Measurements from ENCODE around the gene SECISBP2L.

The SECISBP2L gene

DNA sequence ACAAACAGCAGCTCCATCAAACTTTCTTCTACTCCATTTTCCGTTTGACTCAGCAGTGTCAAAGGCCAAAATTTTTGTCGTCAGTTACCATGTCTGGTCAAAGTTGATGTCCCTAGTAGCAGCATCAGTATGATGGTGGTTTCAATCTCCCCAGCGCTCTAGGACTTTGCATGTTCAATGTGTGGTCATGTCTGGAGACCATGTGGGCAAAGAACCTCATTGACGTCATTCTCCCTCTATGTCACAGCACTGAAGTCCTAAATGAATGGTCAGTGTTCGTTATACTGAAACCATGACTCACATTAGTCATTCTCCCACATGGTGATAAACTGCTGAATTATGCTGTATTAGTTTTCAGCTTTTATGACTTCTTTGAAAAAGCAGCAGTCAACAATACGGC is 105.7 kb downstream of the SECISBP2L start:
- Histone ChIP-seq H3K4me2 (ENCODE audit: low read depth, low read length) (no peak overlapping the region), H3K79me2 (ENCODE audit: low read length) (no peaks in the 10 kb centered on the region), H3K4me1 (ENCODE audit: low read length) (no peaks in the 10 kb centered on the region), H3K4me3 (ENCODE audit: low read length) (no peak overlapping the region), H4K20me1 (ENCODE audit: insufficient read depth, low read length) (no peaks in the 10 kb centered on the region), H3K27me3 (replicated peaks; ENCODE audit: insufficient read depth, low read length) (no peaks in the 10 kb centered on the region), H3K36me3 (replicated peaks; ENCODE audit: insufficient read depth, low read length) (no peaks in the 10 kb centered on the region), H3K9ac (ENCODE audit: low read length) (no peak overlapping the region), H3K27ac (ENCODE audit: low read length) (no peak overlapping the region), H3F3A (ENCODE audit: insufficient read depth, low read length) (no peaks in the 10 kb centered on the region), H2AFZ (ENCODE audit: low read length) (no peak overlapping the region), H3K9me3 (replicated peaks; ENCODE audit: insufficient read depth, low read length) (no peaks in the 10 kb centered on the region), H3K9me2 (replicated peaks; ENCODE audit: insufficient read depth, low read length) (no peaks in the 10 kb centered on the region)
- DNase-seq: no peak
- TF ChIP-seq EZH2 (optimal IDR thresholded peaks at IDR 0.05; ENCODE audit: low read depth, low read length) (no peak), EZH2phosphoT487 (IDR thresholded peaks at IDR 0.05; ENCODE audit: low read length) (no peak)
- TF ChIP-seq, protein P1, sequence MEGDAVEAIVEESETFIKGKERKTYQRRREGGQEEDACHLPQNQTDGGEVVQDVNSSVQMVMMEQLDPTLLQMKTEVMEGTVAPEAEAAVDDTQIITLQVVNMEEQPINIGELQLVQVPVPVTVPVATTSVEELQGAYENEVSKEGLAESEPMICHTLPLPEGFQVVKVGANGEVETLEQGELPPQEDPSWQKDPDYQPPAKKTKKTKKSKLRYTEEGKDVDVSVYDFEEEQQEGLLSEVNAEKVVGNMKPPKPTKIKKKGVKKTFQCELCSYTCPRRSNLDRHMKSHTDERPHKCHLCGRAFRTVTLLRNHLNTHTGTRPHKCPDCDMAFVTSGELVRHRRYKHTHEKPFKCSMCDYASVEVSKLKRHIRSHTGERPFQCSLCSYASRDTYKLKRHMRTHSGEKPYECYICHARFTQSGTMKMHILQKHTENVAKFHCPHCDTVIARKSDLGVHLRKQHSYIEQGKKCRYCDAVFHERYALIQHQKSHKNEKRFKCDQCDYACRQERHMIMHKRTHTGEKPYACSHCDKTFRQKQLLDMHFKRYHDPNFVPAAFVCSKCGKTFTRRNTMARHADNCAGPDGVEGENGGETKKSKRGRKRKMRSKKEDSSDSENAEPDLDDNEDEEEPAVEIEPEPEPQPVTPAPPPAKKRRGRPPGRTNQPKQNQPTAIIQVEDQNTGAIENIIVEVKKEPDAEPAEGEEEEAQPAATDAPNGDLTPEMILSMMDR (IDR thresholded peaks at IDR 0.05; ENCODE audit: low read length): no peak

DNA sequence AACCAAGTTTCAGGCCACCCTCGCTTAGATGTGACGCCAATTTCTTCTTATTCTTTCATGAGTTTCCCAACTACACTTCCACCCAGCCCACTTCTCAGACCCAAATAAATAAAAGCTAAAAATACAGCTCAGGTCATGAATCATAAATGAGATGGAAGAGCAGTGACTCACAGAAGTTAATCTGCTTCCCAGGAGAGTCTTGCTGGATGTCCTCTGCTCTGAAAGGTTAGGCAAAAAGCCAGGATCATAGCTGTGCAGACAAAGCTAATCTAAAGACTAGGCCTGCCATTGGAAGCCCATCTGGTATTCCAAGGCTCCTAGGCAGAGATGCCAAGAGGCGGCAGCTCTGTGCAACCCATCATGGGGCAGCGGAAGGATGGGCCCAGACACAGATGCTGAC is 106.6 kb downstream of the SECISBP2L start:
- Histone ChIP-seq H3K9ac (ENCODE audit: low read length) (no peak overlapping the region), H4K20me1 (ENCODE audit: insufficient read depth, low read length) (no peaks in the 10 kb centered on the region), H3K36me3 (replicated peaks; ENCODE audit: insufficient read depth, low read length) (no peaks in the 10 kb centered on the region), H3K9me3 (replicated peaks; ENCODE audit: insufficient read depth, low read length) (no peaks in the 10 kb centered on the region), H3K27ac (ENCODE audit: low read length) (no peak overlapping the region), H2AFZ (ENCODE audit: low read length) (no peak overlapping the region), H3F3A (ENCODE audit: insufficient read depth, low read length) (no peaks in the 10 kb centered on the region), H3K4me1 (ENCODE audit: low read length) (no peaks in the 10 kb centered on the region), H3K9me2 (replicated peaks; ENCODE audit: insufficient read depth, low read length) (no peaks in the 10 kb centered on the region), H3K4me2 (ENCODE audit: low read depth, low read length) (no peak overlapping the region), H3K27me3 (replicated peaks; ENCODE audit: insufficient read depth, low read length) (no peaks in the 10 kb centered on the region), H3K4me3 (ENCODE audit: low read length) (no peak overlapping the region), H3K79me2 (ENCODE audit: low read length) (no peaks in the 10 kb centered on the region)
- no peak for DNase-seq
- TF ChIP-seq, protein P1 (IDR thresholded peaks at IDR 0.05; ENCODE audit: low read length): no peak
- no peak for TF ChIP-seq EZH2phosphoT487 (IDR thresholded peaks at IDR 0.05; ENCODE audit: low read length)
- TF ChIP-seq EZH2 (optimal IDR thresholded peaks at IDR 0.05; ENCODE audit: low read depth, low read length): no peak
